Spleen (tissue), 11 donors: ENCODE measurements around the gene DYNLT2B. TPM values are rescaled to one million over a fixed set of nuclear protein-coding genes. Genes with fewer than 3 reads are reported as not detected.

ENCODE experiments used
- DNase-seq: peaks from one replicate; pipeline ENCODE4 v3.0.0-alpha.2; 2020
- H3K27ac ChIP-seq, 8 donors: fragments of 200-600 bp; sonication (generic) in 7 of 8; 1 replicate in 4 of 8; 2 replicates in 4 of 8; pipeline versions ENCODE4 v1.5.0 to v1.8.0; 2016 to 2021; ENCODE audit warnings: inconsistent platforms in 4 of 8, mild to moderate bottlenecking in 4 of 8, moderate library complexity in 1 of 8
- H3K27me3 ChIP-seq, 7 donors: fragments of 200-600 bp; sonication (generic) in 6 of 7; replicated peaks in 1 of 7; 1 replicate in 4 of 7; 2 replicates in 3 of 7; pipeline versions ENCODE4 v1.5.0 to v1.8.0; 2016 to 2021; ENCODE audit warnings: inconsistent platforms in 3 of 7, mild to moderate bottlenecking in 1 of 7
- H3K36me3 ChIP-seq, 6 donors: fragments of 200-600 bp; sonication (generic) in 5 of 6; 1 replicate in 4 of 6; 2 replicates in 2 of 6; pipeline versions ENCODE4 v1.5.0 to v1.8.0; 2016 to 2021; ENCODE audit warnings: inconsistent platforms in 2 of 6
- H3K4me1 ChIP-seq, 6 donors: fragments of 200-600 bp; sonication (generic) in 5 of 6; 1 replicate in 3 of 6; 2 replicates in 3 of 6; pipeline versions ENCODE4 v1.5.0 to v1.8.0; 2016 to 2021; ENCODE audit warnings: inconsistent platforms in 3 of 6
- H3K4me3 ChIP-seq, 8 donors: fragments of 200-600 bp; sonication (generic) in 7 of 8; 1 replicate in 4 of 8; 2 replicates in 4 of 8; pipeline versions ENCODE4 v1.5.0 to v1.8.0; 2016 to 2021; ENCODE audit warnings: inconsistent platforms in 4 of 8, mild to moderate bottlenecking in 4 of 8, moderate library complexity in 2 of 8
- H3K9me3 ChIP-seq, 8 donors: fragments of 200-600 bp; sonication (generic) in 7 of 8; 1 replicate in 4 of 8; 2 replicates in 4 of 8; pipeline versions ENCODE4 v1.5.0 to v1.8.0; 2016 to 2021; ENCODE audit warnings: inconsistent platforms in 4 of 8
- CTCF ChIP-seq, 11 experiments: fragments of 200-600 bp in 7 of 11; fragments of 450-650 bp in 4 of 11; sonication (generic) in 4 of 11; IDR thresholded peaks in 8 of 11; conservative IDR thresholded peaks in 3 of 11; 1 replicate in 7 of 11; 2 replicates in 4 of 11; pipeline versions ENCODE4 v1.4.0 to v1.8.0; 2016 to 2021; ENCODE audit warnings: antibody characterized with exemption in 11 of 11, inconsistent platforms in 4 of 11, mild to moderate bottlenecking in 1 of 11
- POLR2A ChIP-seq, 3 donors: fragments of 450-650 bp; IDR thresholded peaks; one replicate each; pipeline ENCODE4 v1.5.1; 2017; ENCODE audit warnings: antibody characterized with exemption in 3 of 3, mild to moderate bottlenecking in 1 of 3
- POLR2AphosphoS5 ChIP-seq, 3 donors: sonication (generic); formaldehyde crosslinking; IDR thresholded peaks; one replicate each; pipeline ENCODE4 v1.5.1; 2017; ENCODE audit warnings: antibody characterized with exemption in 3 of 3
- WGBS, 5 donors: extraction: QIAGEN DNeasy Blood & Tissue Kit in 3 of 5; methylation state at CpG; one replicate each; pipeline versions ENCODE4 v1.1.5 to v1.1.7; 2013 to 2018; 5-methylcytosine and 5-hydroxymethylcytosine counted together
- intact Hi-C: fragments of 100-400 bp; cut with DNase I; formaldehyde crosslinking; loops from one replicate; pipeline ENCODE4 v1.15.0; 2023; ENCODE audit warnings: low total_unique reads
- polyA plus RNA-seq, 3 donors: library from polyadenylated mRNA; stranded (reverse); fragments of 200-250 nt; gene quantifications; one replicate each; pipeline ENCODE4 v1.2.1, GENCODE V29; 2013
- total RNA-seq, 7 donors: library from RNA; depleted of rRNA in 3 of 7; stranded (reverse); fragments of >200 nt in 3 of 7; fragmentation: NEBNext Ultra II Directional in 4 of 7; extraction: Animal tissue kit (Norgen Biotek cat#: 25700) in 4 of 7; gene quantifications; one replicate each; pipeline versions ENCODE4 v1.1.0 to v1.2.1, GENCODE V29; 2016 to 2021
- donor health status: healthy with polysubstance abuse.
- donor health status: DM: no; HTN: no; CAD: no; lungs with moderate emphysema.
- donor health status: DM: no; HTN: no; CAD: no.
- donor health status: Bipolar disorder and iron deficiency.
- donor health status: healthy.
- donor health status: DM: no; HTN: no; CAD: no.
- donor health status: DM: yes; HTN: yes; CAD: no.

The DYNLT2B gene
- total and polyA plus RNA-seq, 10 donors = 1.7 to 21.3 (median 7.1) TPM

GRCh38 chr3:196263819-196264218 is 54.2 kb downstream of the DYNLT2B start:
- Histone ChIP-seq H3K36me3 (peaks cover 0 to 95% (median 50%) of the 10 kb centered on the region in 6 donors), H3K27me3 (no peaks in the 10 kb centered on the region), H3K4me1 (peaks cover 0 to 11% (median 7%) of the 10 kb centered on the region in 6 donors), H3K9me3 (no peaks in the 10 kb centered on the region), H3K27ac (no peak overlapping the region), H3K4me3 (no peak overlapping the region)
- 93 to 98% (median 96%) methylated on average over 7 of the region's 7 CpGs for WGBS, 5 donors
- no peak for TF ChIP-seq CTCF (IDR thresholded peaks at IDR 0.05 in 8 of 11, conservative IDR thresholded peaks at IDR 0.05 in 3 of 11)
- TF ChIP-seq POLR2A (IDR thresholded peaks at IDR 0.05) = no peak
- TF ChIP-seq POLR2AphosphoS5 (IDR thresholded peaks at IDR 0.05) = no peak
- no peak for DNase-seq
- intact Hi-C loops = no loop called here

GRCh38 chr3:196260784-196261183 is 57.3 kb downstream of the DYNLT2B start:
- H3K27ac ChIP-seq = no peak overlapping the region
- H3K4me1 ChIP-seq = no peaks in the 10 kb centered on the region
- DNase-seq = no peak
- H3K9me3 ChIP-seq = no peaks in the 10 kb centered on the region
- H3K36me3 ChIP-seq = peaks cover 0 to 93% (median 49%) of the 10 kb centered on the region in 6 donors
- 95 to 99% (median 97%) methylated on average over 4 of the region's 4 CpGs for WGBS, 5 donors
- H3K4me3 ChIP-seq = no peak overlapping the region
- TF ChIP-seq POLR2A (IDR thresholded peaks at IDR 0.05) (no peak), POLR2AphosphoS5 (IDR thresholded peaks at IDR 0.05) (no peak), CTCF (IDR thresholded peaks at IDR 0.05 in 8 of 11, conservative IDR thresholded peaks at IDR 0.05 in 3 of 11) (no peak)
- intact Hi-C loops = no loop called here
- no peaks in the 10 kb centered on the region for H3K27me3 ChIP-seq

GRCh38 chr3:196255776-196256175 is 62.3 kb downstream of the DYNLT2B start:
- no peak overlapping the region for H3K4me3 ChIP-seq
- intact Hi-C loops = no loop called here
- H3K4me1 ChIP-seq = peaks cover 0 to 7% (median 0%) of the 10 kb centered on the region in 6 donors
- no peak for DNase-seq
- WGBS, 5 donors = 79 to 94% (median 81%) methylated on average over 1 of the region's 1 CpG
- H3K27ac ChIP-seq = no peak overlapping the region
- no peak for TF ChIP-seq POLR2A (IDR thresholded peaks at IDR 0.05)
- H3K9me3 ChIP-seq = no peaks in the 10 kb centered on the region
- H3K27me3 ChIP-seq = no peaks in the 10 kb centered on the region
- H3K36me3 ChIP-seq = peaks cover 0 to 88% (median 37%) of the 10 kb centered on the region in 6 donors

- TF ChIP-seq POLR2AphosphoS5 (IDR thresholded peaks at IDR 0.05) (no peak), POLR2A (IDR thresholded peaks at IDR 0.05) (no peak), CTCF (IDR thresholded peaks at IDR 0.05 in 8 of 11, conservative IDR thresholded peaks at IDR 0.05 in 3 of 11) (no peak)
- Histone ChIP-seq H3K36me3 (peaks cover 0 to 81% (median 30%) of the 10 kb centered on the region in 6 donors), H3K27me3 (no peaks in the 10 kb centered on the region), H3K27ac (no peak overlapping the region), H3K4me1 (peaks cover 0 to 7% (median 0%) of the 10 kb centered on the region in 6 donors), H3K4me3 (no peak overlapping the region), H3K9me3 (no peaks in the 10 kb centered on the region)
- intact Hi-C loops = loop anchor here (5.0 kb wide), 1 partner anchor 268 kb away; no protein-coding TSS in a partner anchor
- no peak for DNase-seq
- WGBS, 5 donors = 68 to 82% (median 76%) methylated on average over 5 of the region's 5 CpGs
Observed at GRCh38 chr3:196254376-196255283, 63.4 kb downstream of the DYNLT2B start.
